Measurements from ENCODE around the gene NAALADL1. TPM values are rescaled to one million over a fixed set of nuclear protein-coding genes. Genes with fewer than 3 reads are reported as not detected.
A peak's percentile ranks its signal among the peaks of the same experiment; 100 is the strongest.

NAALADL1 gene
- total RNA-seq, 4 donors from 2014 or later = 13.8 to 105 (median 75.6) TPM; not detected in 1

GRCh38 chr11:64999478-64999877 lies 58.9 kb downstream of the NAALADL1 start:
- intact Hi-C loops (cut with DNase I; ENCODE audit: low total_unique reads) (loop anchor here (5.0 kb wide), 1 partner anchor 72 kb away; no protein-coding TSS in a partner anchor), in situ Hi-C loops (cut with MboI; ENCODE audit: low pct_ligation_motif_present in 1 of 4, low pct_unique_long_range_greater_than_20kb in 1 of 4, low sequenced_read_pairs in 3 of 4) (no loop called here)
- peaks cover 22 to 51% (median 38%) of the 10 kb centered on the region in 4 donors for H3K4me1 ChIP-seq
- H3K9me3 ChIP-seq = no peaks in the 10 kb centered on the region
- H3K27ac ChIP-seq = peak overlapping the region; percentile 75 to 89 (median 88)
- H3K36me3 ChIP-seq = no peaks in the 10 kb centered on the region
- H3K4me3 ChIP-seq = no peak overlapping the region
- WGBS, 2 donors (ENCODE audit: low coverage in 1 of 2) = 19% methylated on average over 1 of the region's 1 CpG; no CpG with 5 or more reads in 1 of the 2 donors
- H3K27me3 ChIP-seq = no peaks in the 10 kb centered on the region
- peak; percentile 64 for DNase-seq
- TF ChIP-seq CTCF (IDR thresholded peaks at IDR 0.05) (no peak), POLR2A (IDR thresholded peaks at IDR 0.05) (no peak), POLR2AphosphoS5 (IDR thresholded peaks at IDR 0.05) (no peak), EP300 (IDR thresholded peaks at IDR 0.05; ENCODE audit: low read depth) (no peak)

DNA sequence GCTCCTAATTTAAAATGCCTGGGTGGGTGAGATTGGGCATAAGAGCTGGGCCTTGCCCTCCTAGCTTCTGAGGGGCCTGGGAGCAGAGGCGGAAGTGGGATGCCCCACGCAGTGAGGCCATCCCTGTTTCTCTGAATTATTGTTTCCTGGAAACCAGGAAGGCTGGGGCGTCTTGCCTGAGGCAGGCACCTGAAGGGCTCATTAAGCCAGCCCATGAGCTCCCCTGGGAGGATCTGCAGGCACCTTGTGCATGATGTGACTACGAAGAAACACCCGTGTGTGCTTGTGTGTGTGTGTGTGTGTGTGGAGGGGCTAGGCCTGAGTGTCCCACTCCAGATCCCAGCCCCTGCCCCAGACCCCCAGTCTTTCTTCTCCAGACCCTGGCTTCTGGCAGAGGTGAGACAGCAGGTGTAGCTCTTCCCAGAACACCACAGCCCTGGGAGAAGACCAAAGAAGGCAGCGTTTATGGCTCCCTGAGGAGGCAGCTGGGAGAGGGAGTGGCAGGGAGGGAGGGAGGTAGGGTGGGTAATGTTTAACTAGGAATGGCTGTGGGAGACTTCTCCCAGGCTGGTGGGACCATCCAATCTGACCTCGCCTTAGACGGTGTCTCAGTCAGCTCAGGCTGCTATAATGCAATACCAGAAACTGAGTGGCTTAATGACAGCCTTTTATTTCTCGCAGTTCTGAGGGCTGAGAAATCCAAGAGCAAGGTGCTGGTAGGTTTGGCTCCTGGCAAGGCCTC lies 59.5 kb downstream of the NAALADL1 start:
- intact Hi-C loops (cut with DNase I; ENCODE audit: low total_unique reads) = loop anchor here (5.0 kb wide), 1 partner anchor 72 kb away; no protein-coding TSS in a partner anchor
- in situ Hi-C loops (cut with MboI; ENCODE audit: low pct_ligation_motif_present in 1 of 4, low pct_unique_long_range_greater_than_20kb in 1 of 4, low sequenced_read_pairs in 3 of 4) = no loop called here
- Histone ChIP-seq H3K9me3 (no peaks in the 10 kb centered on the region), H3K36me3 (peaks cover 0 to 4% (median 0%) of the 10 kb centered on the region in 4 donors), H3K27me3 (no peaks in the 10 kb centered on the region), H3K4me3 (peak overlapping the region in 2 of 4 donors; percentile 8 to 25), H3K27ac (peak overlapping the region; percentile 75 to 89 (median 88)), H3K4me1 (peaks cover 22 to 51% (median 38%) of the 10 kb centered on the region in 4 donors)
- TF ChIP-seq POLR2AphosphoS5 (IDR thresholded peaks at IDR 0.05) (peak in 2 of 3 donors; percentile 54 to 64), CTCF (IDR thresholded peaks at IDR 0.05) (no peak), EP300 (IDR thresholded peaks at IDR 0.05; ENCODE audit: low read depth) (no peak), POLR2A (IDR thresholded peaks at IDR 0.05) (peak; percentile 56)
- DNase-seq = peak; percentile 81
- WGBS, 2 donors (ENCODE audit: low coverage in 1 of 2) = 40% methylated on average over 9 of the region's 9 CpGs; no CpG with 5 or more reads in 1 of the 2 donors

DNA sequence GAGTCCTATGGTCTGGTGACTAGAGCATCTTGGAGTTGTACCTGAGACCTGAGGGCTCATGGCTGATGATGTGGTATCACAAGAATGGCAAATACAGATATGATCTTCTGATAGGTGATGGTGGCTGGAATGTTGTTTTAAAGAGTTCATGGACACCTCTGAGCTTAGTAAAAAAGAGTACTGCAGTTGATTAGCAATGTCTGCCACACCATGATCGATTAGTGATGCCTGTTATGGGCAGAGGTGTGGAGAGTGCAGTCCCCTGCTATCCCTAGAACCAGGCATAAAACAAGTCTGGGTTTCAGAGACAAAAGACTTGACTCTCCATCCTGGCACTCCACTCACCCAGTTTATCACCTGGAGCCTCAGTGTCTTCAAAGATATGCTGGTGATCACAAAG lies 60.2 kb downstream of the NAALADL1 start:
- Histone ChIP-seq H3K4me3 (peak overlapping the region in 2 of 4 donors; percentile 8 to 25), H3K27ac (peak overlapping the region; percentile 75 to 89 (median 88)), H3K27me3 (no peaks in the 10 kb centered on the region), H3K4me1 (peaks cover 22 to 51% (median 38%) of the 10 kb centered on the region in 4 donors), H3K9me3 (no peaks in the 10 kb centered on the region), H3K36me3 (peaks cover 0 to 4% (median 0%) of the 10 kb centered on the region in 4 donors)
- DNase-seq = peak; percentile 39
- intact Hi-C loops (cut with DNase I; ENCODE audit: low total_unique reads) = loop anchor here (5.0 kb wide), 1 partner anchor 71 kb away; no protein-coding TSS in a partner anchor
- TF ChIP-seq POLR2AphosphoS5 (IDR thresholded peaks at IDR 0.05) (peak in 2 of 3 donors; percentile 8 to 9), POLR2A (IDR thresholded peaks at IDR 0.05) (no peak), CTCF (IDR thresholded peaks at IDR 0.05) (no peak), EP300 (IDR thresholded peaks at IDR 0.05; ENCODE audit: low read depth) (no peak)
- in situ Hi-C loops (cut with MboI; ENCODE audit: low pct_ligation_motif_present in 1 of 4, low pct_unique_long_range_greater_than_20kb in 1 of 4, low sequenced_read_pairs in 3 of 4) = no loop called here
- WGBS, 2 donors (ENCODE audit: low coverage in 1 of 2) = 71% methylated on average over 1 of the region's 1 CpG; no CpG with 5 or more reads in 1 of the 2 donors

- in situ Hi-C loops (cut with MboI; ENCODE audit: low pct_ligation_motif_present in 1 of 4, low pct_unique_long_range_greater_than_20kb in 1 of 4, low sequenced_read_pairs in 3 of 4) = no loop called here
- peaks cover 22 to 51% (median 38%) of the 10 kb centered on the region in 4 donors for H3K4me1 ChIP-seq
- TF ChIP-seq CTCF (IDR thresholded peaks at IDR 0.05) (peak; percentile 42 to 83 (median 60)), EP300 (IDR thresholded peaks at IDR 0.05; ENCODE audit: low read depth) (no peak), POLR2AphosphoS5 (IDR thresholded peaks at IDR 0.05) (peak; percentile 85 to 86 (median 85)), POLR2A (IDR thresholded peaks at IDR 0.05) (peak; percentile 94)
- intact Hi-C loops (cut with DNase I; ENCODE audit: low total_unique reads) = loop anchor here (5.0 kb wide), 1 partner anchor 70 kb away; no protein-coding TSS in a partner anchor
- H3K36me3 ChIP-seq = peaks cover 0 to 7% (median 0%) of the 10 kb centered on the region in 4 donors
- H3K9me3 ChIP-seq = no peaks in the 10 kb centered on the region
- H3K27me3 ChIP-seq = no peaks in the 10 kb centered on the region
- peak; percentile 90 for DNase-seq
- 14% methylated on average over 9 of the region's 9 CpGs; no CpG with 5 or more reads in 1 of the 2 donors for WGBS, 2 donors (ENCODE audit: low coverage in 1 of 2)
- peak within 1 kb of the TSS; percentile 75 to 89 (median 88) for H3K27ac ChIP-seq
- H3K4me3 ChIP-seq = peak within 1 kb of the TSS; percentile 0 to 63 (median 46)
Observed at GRCh38 chr11:64996710-64997380, 61.5 kb downstream of the NAALADL1 start, which contains the start of gene BATF2. Gene BATF2 (minus strand): TSS chr11:64996971. CDS start chr11:64996914, 57 bp downstream.

All from transverse colon (tissue), 4 donors.